WTC11 (cell line): ENCODE measurements around the gene ACY1.

Source experiments
- CBFB ChIP-seq: sonication (generic); formaldehyde crosslinking; IDR thresholded peaks from 2 replicates; pipeline ENCODE4 v1.8.1; 2022; ENCODE audit warnings: mild to moderate bottlenecking, low read depth, missing genetic modification reagents
- CREB1 ChIP-seq: sonication (generic); formaldehyde crosslinking; IDR thresholded peaks from 2 replicates; pipeline ENCODE4 v1.8.0; 2023; ENCODE audit warnings: mild to moderate bottlenecking, missing genetic modification reagents
- CTCF ChIP-seq: fragments of 200-600 bp; IDR thresholded peaks from 2 replicates; pipeline ENCODE4 v1.8.0; 2022; ENCODE audit warnings: antibody characterized with exemption
- NR1H2 ChIP-seq: sonication (generic); formaldehyde crosslinking; IDR thresholded peaks from 2 replicates; pipeline ENCODE4 v1.9.0; 2021; ENCODE audit warnings: mild to moderate bottlenecking, moderate library complexity, missing genetic modification reagents
- NR3C1 ChIP-seq: sonication (generic); formaldehyde crosslinking; conservative IDR thresholded peaks from 2 replicates; pipeline ENCODE4 v1.8.1; 2023; ENCODE audit warnings: low read depth, mild to moderate bottlenecking, missing genetic modification reagents
- TEAD4 ChIP-seq: sonication (generic); formaldehyde crosslinking; IDR thresholded peaks from 2 replicates; pipeline ENCODE4 v1.8.0; 2022; ENCODE audit warnings: mild to moderate bottlenecking, missing genetic modification reagents

DNA sequence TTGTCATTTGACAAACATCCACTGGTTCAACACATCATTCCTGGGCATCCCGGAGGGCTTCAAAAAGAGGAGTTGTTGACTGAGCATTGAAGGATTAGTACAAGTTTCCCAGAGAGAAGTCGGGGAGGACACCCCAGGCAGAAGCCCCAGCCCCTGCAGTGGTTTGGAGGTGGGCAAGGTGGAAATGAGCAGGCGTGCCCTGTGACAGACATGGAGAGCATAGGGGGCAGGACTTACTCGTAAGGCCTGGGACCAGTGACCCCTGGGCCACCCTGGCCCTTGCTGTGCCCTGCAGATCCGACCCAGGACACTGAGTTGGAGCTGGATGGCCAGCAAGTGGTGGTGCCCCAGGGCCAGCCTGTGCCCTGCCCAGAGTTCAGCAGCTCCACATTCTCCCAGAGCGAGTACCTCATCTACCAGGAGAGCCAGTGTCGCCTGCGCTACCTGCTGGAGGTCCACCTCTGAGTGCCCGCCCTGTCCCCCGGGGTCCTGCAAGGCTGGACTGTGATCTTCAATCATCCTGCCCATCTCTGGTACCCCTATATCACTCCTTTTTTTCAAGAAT is 35.2 kb upstream of the ACY1 start:
- TF ChIP-seq CTCF (no peak), CBFB (CRISPR knock-in tag) (no peak), NR3C1 (CRISPR knock-in tag) (no peak), TEAD4 (no peak), CREB1 (CRISPR knock-in tag) (no peak), NR1H2 (CRISPR knock-in tag) (no peak)
